Natural killer cell (primary cell): ENCODE results near the gene PLEKHG3. TPM values are rescaled to one million over a fixed set of nuclear protein-coding genes. Genes with fewer than 3 reads are reported as not detected.
A peak's percentile ranks its signal among the peaks of the same experiment; 100 is the strongest.

ENCODE experiments used
- ATAC-seq, 3 donors: fragments of 150-1000 bp in 2 of 3; fragments of 200-7000 bp in 1 of 3; cut with Tn5 transposase; 1 replicate in 1 of 3; 2 replicates in 2 of 3; pipeline ENCODE4 v1.10.0; 2021; ENCODE audit warnings: mild to moderate bottlenecking in 2 of 3, moderate library complexity in 2 of 3
- DNase-seq, 2 donors: peaks; one replicate each; pipeline versions ENCODE4 v3.0.0 to v3.0.0-alpha.2; 2013 to 2021; ENCODE audit warnings: mixed read lengths in 1 of 2
- H3K27ac ChIP-seq: one replicate; pipeline ENCODE4 v1.5.1; 2013; ENCODE audit warnings: mild to moderate bottlenecking, low read length
- H3K27me3 ChIP-seq: one replicate; pipeline ENCODE4 v1.6.1; 2013; ENCODE audit warnings: low read length; ENCODE audit not compliant: control insufficient read depth, insufficient read depth
- H3K36me3 ChIP-seq: one replicate; pipeline ENCODE4 v1.6.1; 2013; ENCODE audit warnings: low read length; ENCODE audit not compliant: control insufficient read depth, insufficient read depth
- H3K4me1 ChIP-seq: one replicate; pipeline ENCODE4 v1.6.1; 2013; ENCODE audit warnings: low read length; ENCODE audit not compliant: control insufficient read depth, insufficient read depth
- H3K4me3 ChIP-seq: one replicate; pipeline ENCODE4 v1.5.1; 2013; ENCODE audit warnings: low read length
- H3K9me3 ChIP-seq: one replicate; pipeline ENCODE4 v1.6.1; 2013; ENCODE audit warnings: low read length; ENCODE audit not compliant: control insufficient read depth, insufficient read depth
- H3K27ac Mint-ChIP-seq, 2 donors: one replicate each; pipeline ENCODE4 v1.8.0; 2022; ENCODE audit warnings: mild to moderate bottlenecking in 2 of 2, mixed read lengths in 2 of 2, moderate library complexity in 1 of 2
- H3K27me3 Mint-ChIP-seq, 2 donors: one replicate each; pipeline ENCODE4 v1.8.0; 2022; ENCODE audit warnings: low read depth in 2 of 2, mixed read lengths in 2 of 2
- H3K36me3 Mint-ChIP-seq: one replicate; pipeline ENCODE4 v1.8.0; 2022; ENCODE audit warnings: mixed read lengths
- H3K4me1 Mint-ChIP-seq, 2 donors: one replicate each; pipeline ENCODE4 v1.8.0; 2022; ENCODE audit warnings: mixed read lengths in 2 of 2
- H3K4me3 Mint-ChIP-seq: one replicate; pipeline ENCODE4 v1.8.0; 2022; ENCODE audit warnings: mild to moderate bottlenecking, moderate library complexity, mixed read lengths
- H3K9me3 Mint-ChIP-seq, 2 donors: one replicate each; pipeline ENCODE4 v1.8.0; 2022; ENCODE audit warnings: mixed read lengths in 2 of 2
- CTCF ChIP-seq: fragments of 200-600 bp; IDR thresholded peaks from one replicate; pipeline ENCODE4 v1.8.0; 2022; ENCODE audit warnings: antibody characterized with exemption
- WGBS: methylation state at CpG from one replicate; pipeline ENCODE4 v1.1.7; 2013; ENCODE audit warnings: missing lambda C conversion rate; ENCODE audit not compliant: insufficient coverage; 5-methylcytosine and 5-hydroxymethylcytosine counted together
- intact Hi-C: fragments of 100-400 bp; cut with micrococcal nuclease; formaldehyde crosslinking; loops from one replicate; pipeline ENCODE4 v1.14.2; 2022
- total RNA-seq, 4 donors: library from RNA; stranded (reverse); fragments of 120-200 nt in 1 of 4; gene quantifications; one replicate each; pipeline versions ENCODE4 v1.2.3 to v1.2.4, GENCODE V29; 2013 to 2022

PLEKHG3 gene
- total RNA-seq, 3 donors from 2014 or later (not counting 1 experiment from before 2014, with no cell fraction given), result 184 to 285 (median 225) TPM

GRCh38 chr14:64753374-64753773 is 49.1 kb downstream of the PLEKHG3 start:
- TF ChIP-seq CTCF, result no peak
- H3K27ac ChIP-seq, result no peak overlapping the region
- WGBS, result 95% methylated on average over 13 of the region's 13 CpGs
- Mint-ChIP-seq H3K9me3 (no peaks in the 10 kb centered on the region), H3K27ac (peak overlapping the region; percentile 71 to 85), H3K27me3 (no peaks in the 10 kb centered on the region), H3K4me1 (peaks cover 37 to 47% of the 10 kb centered on the region in 2 donors), H3K36me3 (no peaks in the 10 kb centered on the region), H3K4me3 (no peak overlapping the region)
- intact Hi-C loops, result no loop called here
- peaks cover 8% of the 10 kb centered on the region for H3K36me3 ChIP-seq
- no peaks in the 10 kb centered on the region for H3K27me3 ChIP-seq
- no peak for DNase-seq
- H3K9me3 ChIP-seq, result no peaks in the 10 kb centered on the region
- peaks cover 47% of the 10 kb centered on the region for H3K4me1 ChIP-seq
- no peak for ATAC-seq
- no peak overlapping the region for H3K4me3 ChIP-seq

- WGBS, result 95% methylated on average over 4 of the region's 4 CpGs
Observed at GRCh38 chr14:64753999-64754398, 49.8 kb downstream of the PLEKHG3 start.

GRCh38 chr14:64754685-64755084 is 50.5 kb downstream of the PLEKHG3 start:
- Mint-ChIP-seq H3K27me3 (no peaks in the 10 kb centered on the region), H3K9me3 (no peaks in the 10 kb centered on the region), H3K4me3 (no peak overlapping the region), H3K4me1 (peaks cover 50 to 60% of the 10 kb centered on the region in 2 donors), H3K36me3 (no peaks in the 10 kb centered on the region), H3K27ac (peak overlapping the region; percentile 70 to 85)
- Histone ChIP-seq H3K36me3 (peaks cover under 1% of the 10 kb centered on the region), H3K4me3 (no peak overlapping the region), H3K27me3 (no peaks in the 10 kb centered on the region), H3K27ac (peak overlapping the region; percentile 57), H3K4me1 (peaks cover 60% of the 10 kb centered on the region), H3K9me3 (no peaks in the 10 kb centered on the region)
- 77% methylated on average over 5 of the region's 5 CpGs for WGBS
- DNase-seq (no peak), ATAC-seq (no peak)
- intact Hi-C loops, result loop anchor here (5.0 kb wide), 1 partner anchor 32 kb away; no protein-coding TSS in a partner anchor
- TF ChIP-seq CTCF, result no peak

More at GRCh38 chr14:64753999-64754398, 49.8 kb downstream of the PLEKHG3 start:
- Mint-ChIP-seq H3K9me3 (no peaks in the 10 kb centered on the region), H3K27me3 (no peaks in the 10 kb centered on the region), H3K4me3 (no peak overlapping the region), H3K27ac (peak overlapping the region; percentile 71 to 85), H3K36me3 (no peaks in the 10 kb centered on the region), H3K4me1 (peaks cover 43 to 53% of the 10 kb centered on the region in 2 donors)
- peaks cover 5% of the 10 kb centered on the region for H3K36me3 ChIP-seq
- TF ChIP-seq CTCF, result no peak
- DNase-seq (no peak), ATAC-seq (no peak)
- H3K4me1 ChIP-seq, result peaks cover 53% of the 10 kb centered on the region
- no peaks in the 10 kb centered on the region for H3K9me3 ChIP-seq
- H3K4me3 ChIP-seq, result no peak overlapping the region
- intact Hi-C loops, result no loop called here
- no peak overlapping the region for H3K27ac ChIP-seq
- H3K27me3 ChIP-seq, result no peaks in the 10 kb centered on the region

- Mint-ChIP-seq H3K27ac (peak overlapping the region; percentile 70 to 85), H3K36me3 (no peaks in the 10 kb centered on the region), H3K4me1 (peaks cover 61 to 71% of the 10 kb centered on the region in 2 donors), H3K27me3 (peaks cover 0 to 4% of the 10 kb centered on the region in 2 donors), H3K4me3 (peak overlapping the region; percentile 75), H3K9me3 (no peaks in the 10 kb centered on the region)
- Histone ChIP-seq H3K4me1 (peaks cover 71% of the 10 kb centered on the region), H3K36me3 (no peaks in the 10 kb centered on the region), H3K4me3 (no peak overlapping the region), H3K27ac (peak overlapping the region; percentile 57), H3K9me3 (no peaks in the 10 kb centered on the region), H3K27me3 (no peaks in the 10 kb centered on the region)
- WGBS, result 70% methylated on average over 7 of the region's 9 CpGs
- no peak for TF ChIP-seq CTCF
- peak; percentile 86 to 88 (median 86) for ATAC-seq
- DNase-seq, result peak; percentile 39 to 86
- intact Hi-C loops, result loop anchor here (2.0 to 5.0 kb wide), 2 partner anchors 34 to 51 kb away; partner anchors contain the start of gene PLEKHG3
Observed at GRCh38 chr14:64755781-64756221, 51.6 kb downstream of the PLEKHG3 start.
